Ishikawa (cell line): ENCODE measurements around the gene SPATA2.

ENCODE experiments used
- CEBPB ChIP-seq: IDR thresholded peaks from 2 replicates; pipeline ENCODE4 v1.6.1; 2012
- CREB1 ChIP-seq: IDR thresholded peaks from 2 replicates; pipeline ENCODE4 v1.6.1; 2012; ENCODE audit warnings: low read depth
- EP300 ChIP-seq: IDR thresholded peaks from 2 replicates; pipeline ENCODE4 v1.6.1; 2012; ENCODE audit warnings: borderline replicate concordance
- NFIC ChIP-seq: IDR thresholded peaks from 2 replicates; pipeline ENCODE4 v1.6.1; 2012
- TAF1 ChIP-seq: IDR thresholded peaks from 2 replicates; pipeline ENCODE4 v1.6.1; 2012; ENCODE audit warnings: low read depth, mild to moderate bottlenecking
- TF ChIP-seq, protein P1 (sequence below): IDR thresholded peaks from 2 replicates; pipeline ENCODE4 v1.6.1; 2012
- TF ChIP-seq, protein P2 (sequence below): IDR thresholded peaks from 2 replicates; pipeline ENCODE4 v1.6.1; 2012; ENCODE audit warnings: low read depth, mild to moderate bottlenecking

DNA sequence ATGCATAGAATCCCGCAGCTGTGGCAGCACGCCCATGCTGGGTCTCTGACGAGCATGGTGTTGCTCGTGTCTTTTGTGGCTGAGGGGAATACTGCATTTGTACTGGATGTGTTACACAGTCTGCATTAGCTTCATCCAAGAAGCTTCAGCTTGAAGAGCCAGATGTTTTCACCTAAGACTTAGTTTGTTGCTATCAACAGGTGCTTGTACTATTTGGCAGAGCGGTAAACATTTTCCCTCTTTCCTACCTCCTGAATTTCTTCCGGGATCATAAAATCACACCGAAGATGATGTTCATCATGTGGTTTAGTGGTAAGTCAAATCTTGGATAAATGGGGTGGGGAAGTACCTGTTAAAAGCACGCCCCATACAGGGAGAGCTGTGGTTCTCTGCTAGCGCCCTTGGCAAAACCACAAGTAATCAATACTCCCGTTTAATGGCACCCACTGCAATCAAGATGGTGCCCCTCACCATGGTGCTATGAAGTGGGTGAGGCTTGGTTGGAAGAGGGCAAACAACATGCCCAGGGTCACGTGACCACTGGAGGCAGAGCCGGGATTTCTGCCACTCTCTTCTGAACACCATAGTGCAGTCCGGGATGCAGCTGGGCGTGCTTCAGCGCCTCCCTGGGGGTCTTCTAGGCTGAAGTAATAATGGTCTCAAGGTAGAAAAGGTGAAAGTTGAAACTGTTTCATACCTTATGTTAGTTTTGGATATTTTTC, 34.4 kb downstream of the SPATA2 start:
- TF ChIP-seq, protein P1, sequence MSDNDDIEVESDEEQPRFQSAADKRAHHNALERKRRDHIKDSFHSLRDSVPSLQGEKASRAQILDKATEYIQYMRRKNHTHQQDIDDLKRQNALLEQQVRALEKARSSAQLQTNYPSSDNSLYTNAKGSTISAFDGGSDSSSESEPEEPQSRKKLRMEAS = no peak
- TF ChIP-seq, protein P2, sequence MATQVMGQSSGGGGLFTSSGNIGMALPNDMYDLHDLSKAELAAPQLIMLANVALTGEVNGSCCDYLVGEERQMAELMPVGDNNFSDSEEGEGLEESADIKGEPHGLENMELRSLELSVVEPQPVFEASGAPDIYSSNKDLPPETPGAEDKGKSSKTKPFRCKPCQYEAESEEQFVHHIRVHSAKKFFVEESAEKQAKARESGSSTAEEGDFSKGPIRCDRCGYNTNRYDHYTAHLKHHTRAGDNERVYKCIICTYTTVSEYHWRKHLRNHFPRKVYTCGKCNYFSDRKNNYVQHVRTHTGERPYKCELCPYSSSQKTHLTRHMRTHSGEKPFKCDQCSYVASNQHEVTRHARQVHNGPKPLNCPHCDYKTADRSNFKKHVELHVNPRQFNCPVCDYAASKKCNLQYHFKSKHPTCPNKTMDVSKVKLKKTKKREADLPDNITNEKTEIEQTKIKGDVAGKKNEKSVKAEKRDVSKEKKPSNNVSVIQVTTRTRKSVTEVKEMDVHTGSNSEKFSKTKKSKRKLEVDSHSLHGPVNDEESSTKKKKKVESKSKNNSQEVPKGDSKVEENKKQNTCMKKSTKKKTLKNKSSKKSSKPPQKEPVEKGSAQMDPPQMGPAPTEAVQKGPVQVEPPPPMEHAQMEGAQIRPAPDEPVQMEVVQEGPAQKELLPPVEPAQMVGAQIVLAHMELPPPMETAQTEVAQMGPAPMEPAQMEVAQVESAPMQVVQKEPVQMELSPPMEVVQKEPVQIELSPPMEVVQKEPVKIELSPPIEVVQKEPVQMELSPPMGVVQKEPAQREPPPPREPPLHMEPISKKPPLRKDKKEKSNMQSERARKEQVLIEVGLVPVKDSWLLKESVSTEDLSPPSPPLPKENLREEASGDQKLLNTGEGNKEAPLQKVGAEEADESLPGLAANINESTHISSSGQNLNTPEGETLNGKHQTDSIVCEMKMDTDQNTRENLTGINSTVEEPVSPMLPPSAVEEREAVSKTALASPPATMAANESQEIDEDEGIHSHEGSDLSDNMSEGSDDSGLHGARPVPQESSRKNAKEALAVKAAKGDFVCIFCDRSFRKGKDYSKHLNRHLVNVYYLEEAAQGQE = no peak
- TF ChIP-seq EP300 (no peak), CEBPB (no peak), TAF1 (no peak), NFIC (no peak), CREB1 (no peak)
